Activated naive CD4-positive, alpha-beta T cell treated with anti-CD3 and anti-CD28 coated beads for 36 hours (primary cell): Measurements from ENCODE around the gene PKHD1. TPM values are rescaled to one million over a fixed set of nuclear protein-coding genes. Genes with fewer than 3 reads are reported as not detected.

ENCODE experiments used
- CTCF ChIA-PET: fragments of 350-600 bp; sonication (Branson Sonifier 250); formaldehyde crosslinking; loops from one replicate; lab custom pipeline; 2021; ENCODE audit warnings: antibody characterized with exemption; lab: Charles Lee
- DNase-seq: peaks from one replicate; pipeline ENCODE4 v3.0.0-alpha.2; 2020
- H3K27ac Mint-ChIP-seq: one replicate; pipeline ENCODE4 v1.8.0; 2021; ENCODE audit warnings: mild to moderate bottlenecking, mixed read lengths
- H3K27me3 Mint-ChIP-seq: one replicate; pipeline ENCODE4 v1.8.0; 2021; ENCODE audit warnings: low read depth, mixed read lengths
- H3K36me3 Mint-ChIP-seq: one replicate; pipeline ENCODE4 v1.8.0; 2021; ENCODE audit warnings: low read depth, mixed read lengths
- H3K4me1 Mint-ChIP-seq: one replicate; pipeline ENCODE4 v1.8.0; 2021; ENCODE audit warnings: low read depth, mixed read lengths
- H3K4me3 Mint-ChIP-seq: one replicate; pipeline ENCODE4 v1.8.0; 2021; ENCODE audit warnings: mild to moderate bottlenecking, moderate library complexity, mixed read lengths
- H3K9me3 Mint-ChIP-seq: one replicate; pipeline ENCODE4 v1.8.0; 2021; ENCODE audit warnings: mixed read lengths
- intact Hi-C: fragments of 100-400 bp; cut with micrococcal nuclease; formaldehyde crosslinking; loops from one replicate; pipeline ENCODE4 v1.15.1; 2023
- total RNA-seq, 2 experiments: library from RNA; stranded (reverse); gene quantifications; one replicate each; pipeline ENCODE4 v1.2.3, GENCODE V29; 2021

Gene PKHD1
- total RNA-seq, 2 experiments from 2014 or later, result not detected

GRCh38 chr6:51901766-51902764, 185.3 kb downstream of the PKHD1 start:
- Mint-ChIP-seq H3K4me3 (no peak overlapping the region), H3K4me1 (no peaks in the 10 kb centered on the region), H3K9me3 (no peaks in the 10 kb centered on the region), H3K27me3 (no peaks in the 10 kb centered on the region), H3K36me3 (no peaks in the 10 kb centered on the region), H3K27ac (no peak overlapping the region)
- intact Hi-C loops, result no loop called here
- CTCF ChIA-PET, result no interaction called here
- no peak for DNase-seq

- H3K27ac Mint-ChIP-seq, result no peak overlapping the region
- no peaks in the 10 kb centered on the region for H3K9me3 Mint-ChIP-seq
- no peak overlapping the region for H3K4me3 Mint-ChIP-seq
Observed at GRCh38 chr6:51893366-51893765, 194.0 kb downstream of the PKHD1 start.

GRCh38 chr6:51892750-51893149, 194.7 kb downstream of the PKHD1 start:
- CTCF ChIA-PET, result no interaction called here
- no peak overlapping the region for H3K27ac Mint-ChIP-seq
- H3K4me1 Mint-ChIP-seq, result no peaks in the 10 kb centered on the region
- H3K9me3 Mint-ChIP-seq, result no peaks in the 10 kb centered on the region
- H3K36me3 Mint-ChIP-seq, result no peaks in the 10 kb centered on the region
- DNase-seq, result no peak
- H3K27me3 Mint-ChIP-seq, result no peaks in the 10 kb centered on the region
- H3K4me3 Mint-ChIP-seq, result no peak overlapping the region
- intact Hi-C loops, result no loop called here

More at GRCh38 chr6:51893366-51893765, 194.0 kb downstream of the PKHD1 start:
- DNase-seq, result no peak
- no peaks in the 10 kb centered on the region for H3K36me3 Mint-ChIP-seq
- no peaks in the 10 kb centered on the region for H3K4me1 Mint-ChIP-seq
- H3K27me3 Mint-ChIP-seq, result no peaks in the 10 kb centered on the region
- intact Hi-C loops, result no loop called here
- CTCF ChIA-PET, result interaction anchor here (0.9 kb wide), 1 partner anchor 127 kb away, joined by 3 read pairs; no protein-coding TSS in a partner anchor

GRCh38 chr6:51892339-51892738, 195.1 kb downstream of the PKHD1 start:
- CTCF ChIA-PET, result no interaction called here
- H3K4me3 Mint-ChIP-seq, result no peak overlapping the region
- H3K4me1 Mint-ChIP-seq, result no peaks in the 10 kb centered on the region
- H3K9me3 Mint-ChIP-seq, result no peaks in the 10 kb centered on the region
- H3K27me3 Mint-ChIP-seq, result no peaks in the 10 kb centered on the region
- H3K36me3 Mint-ChIP-seq, result no peaks in the 10 kb centered on the region
- H3K27ac Mint-ChIP-seq, result no peak overlapping the region
- intact Hi-C loops, result no loop called here
- no peak for DNase-seq

- Mint-ChIP-seq H3K36me3 (no peaks in the 10 kb centered on the region), H3K4me1 (no peaks in the 10 kb centered on the region), H3K27ac (no peak overlapping the region), H3K9me3 (no peaks in the 10 kb centered on the region), H3K27me3 (no peaks in the 10 kb centered on the region), H3K4me3 (no peak overlapping the region)
- intact Hi-C loops, result no loop called here
- no peak for DNase-seq
- CTCF ChIA-PET, result no interaction called here
Observed at GRCh38 chr6:51891784-51892183, 195.6 kb downstream of the PKHD1 start.

- Mint-ChIP-seq H3K27ac (no peak overlapping the region), H3K27me3 (peaks cover 5% of the 10 kb centered on the region), H3K4me1 (no peaks in the 10 kb centered on the region), H3K36me3 (no peaks in the 10 kb centered on the region), H3K9me3 (no peaks in the 10 kb centered on the region), H3K4me3 (no peak overlapping the region)
- no peak for DNase-seq
- CTCF ChIA-PET, result no interaction called here
- intact Hi-C loops, result no loop called here
Observed at GRCh38 chr6:51887859-51888258, 199.6 kb downstream of the PKHD1 start.

- H3K27ac Mint-ChIP-seq, result no peak overlapping the region
- no peaks in the 10 kb centered on the region for H3K4me1 Mint-ChIP-seq
- H3K27me3 Mint-ChIP-seq, result peaks cover 5% of the 10 kb centered on the region
- no peak for DNase-seq
- no peak overlapping the region for H3K4me3 Mint-ChIP-seq
- CTCF ChIA-PET, result no interaction called here
- H3K9me3 Mint-ChIP-seq, result no peaks in the 10 kb centered on the region
- no peaks in the 10 kb centered on the region for H3K36me3 Mint-ChIP-seq
- intact Hi-C loops, result no loop called here
Observed at GRCh38 chr6:51885957-51886356, 201.5 kb downstream of the PKHD1 start.

- intact Hi-C loops, result no loop called here
- no peak overlapping the region for H3K4me3 Mint-ChIP-seq
- no peaks in the 10 kb centered on the region for H3K36me3 Mint-ChIP-seq
- DNase-seq, result no peak
- no peak overlapping the region for H3K27ac Mint-ChIP-seq
- no peaks in the 10 kb centered on the region for H3K9me3 Mint-ChIP-seq
- CTCF ChIA-PET, result interaction anchor here (0.7 to 1.2 kb wide), 2 partner anchors 17 to 21 kb away, joined by 3 to 4 read pairs; no protein-coding TSS in a partner anchor
- peaks cover 5% of the 10 kb centered on the region for H3K27me3 Mint-ChIP-seq
- H3K4me1 Mint-ChIP-seq, result no peaks in the 10 kb centered on the region
Observed at GRCh38 chr6:51868591-51869355, 218.6 kb downstream of the PKHD1 start.

GRCh38 chr6:51866867-51867266, 220.5 kb downstream of the PKHD1 start:
- intact Hi-C loops, result no loop called here
- Mint-ChIP-seq H3K27ac (no peak overlapping the region), H3K27me3 (peaks cover 9% of the 10 kb centered on the region), H3K4me3 (no peak overlapping the region), H3K4me1 (no peaks in the 10 kb centered on the region), H3K36me3 (no peaks in the 10 kb centered on the region), H3K9me3 (no peaks in the 10 kb centered on the region)
- no peak for DNase-seq
- CTCF ChIA-PET, result no interaction called here

GRCh38 chr6:51865996-51866395, 221.4 kb downstream of the PKHD1 start:
- Mint-ChIP-seq H3K4me1 (no peaks in the 10 kb centered on the region), H3K9me3 (no peaks in the 10 kb centered on the region), H3K27me3 (peaks cover 9% of the 10 kb centered on the region), H3K27ac (no peak overlapping the region), H3K4me3 (no peak overlapping the region), H3K36me3 (no peaks in the 10 kb centered on the region)
- intact Hi-C loops, result no loop called here
- DNase-seq, result no peak
- CTCF ChIA-PET, result interaction anchor here (0.6 kb wide), 1 partner anchor 1227 kb away, joined by 3 read pairs; no protein-coding TSS in a partner anchor

- H3K9me3 Mint-ChIP-seq, result no peaks in the 10 kb centered on the region
- CTCF ChIA-PET, result no interaction called here
- DNase-seq, result no peak
- peaks cover 9% of the 10 kb centered on the region for H3K27me3 Mint-ChIP-seq
- H3K4me3 Mint-ChIP-seq, result no peak overlapping the region
- no peaks in the 10 kb centered on the region for H3K36me3 Mint-ChIP-seq
- H3K27ac Mint-ChIP-seq, result no peak overlapping the region
- no peaks in the 10 kb centered on the region for H3K4me1 Mint-ChIP-seq
- intact Hi-C loops, result no loop called here
Observed at GRCh38 chr6:51865176-51865575, 222.2 kb downstream of the PKHD1 start.

GRCh38 chr6:51857134-51857533, 230.3 kb downstream of the PKHD1 start:
- peaks cover 4% of the 10 kb centered on the region for H3K27me3 Mint-ChIP-seq
- H3K9me3 Mint-ChIP-seq, result no peaks in the 10 kb centered on the region
- H3K27ac Mint-ChIP-seq, result no peak overlapping the region
- DNase-seq, result no peak
- CTCF ChIA-PET, result no interaction called here
- no peaks in the 10 kb centered on the region for H3K4me1 Mint-ChIP-seq
- H3K36me3 Mint-ChIP-seq, result no peaks in the 10 kb centered on the region
- no peak overlapping the region for H3K4me3 Mint-ChIP-seq
- intact Hi-C loops, result loop anchor here (10.0 kb wide), 1 partner anchor 378 kb away; no protein-coding TSS in a partner anchor
